ENCODE measurements around the gene PHF19. TPM values are rescaled to one million over a fixed set of nuclear protein-coding genes. Genes with fewer than 3 reads are reported as not detected.

Gene PHF19
- total RNA-seq, 1 donor from 2014 or later: 55.3 TPM

DNA sequence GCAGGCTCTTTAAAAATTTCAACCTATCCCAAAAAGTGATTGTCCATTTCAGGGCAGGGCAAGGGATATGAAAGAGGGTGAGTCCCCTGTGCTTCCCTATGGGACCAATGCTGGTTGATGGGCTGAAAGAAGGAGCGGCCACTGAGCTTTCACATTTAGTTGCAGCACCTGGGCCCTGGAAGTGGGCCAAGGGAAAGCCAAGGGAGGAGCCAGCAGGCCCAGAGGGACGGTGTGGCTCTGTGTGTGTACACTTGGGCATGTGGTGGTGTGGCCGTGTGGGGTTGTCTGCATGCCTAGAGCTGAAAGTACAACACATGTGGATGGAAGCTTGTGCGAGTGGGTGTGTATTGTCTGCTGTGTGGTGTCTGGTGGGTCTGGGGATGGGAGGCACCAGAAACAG is 20.3 kb downstream of the PHF19 start:
- H3K9me3 Mint-ChIP-seq: no peaks in the 10 kb centered on the region
- H3K27me3 Mint-ChIP-seq: no peaks in the 10 kb centered on the region
- POLR2A ChIA-PET: no interaction called here
- H3K4me1 Mint-ChIP-seq: peaks cover 3% of the 10 kb centered on the region
- TF ChIP-seq, protein P1, sequence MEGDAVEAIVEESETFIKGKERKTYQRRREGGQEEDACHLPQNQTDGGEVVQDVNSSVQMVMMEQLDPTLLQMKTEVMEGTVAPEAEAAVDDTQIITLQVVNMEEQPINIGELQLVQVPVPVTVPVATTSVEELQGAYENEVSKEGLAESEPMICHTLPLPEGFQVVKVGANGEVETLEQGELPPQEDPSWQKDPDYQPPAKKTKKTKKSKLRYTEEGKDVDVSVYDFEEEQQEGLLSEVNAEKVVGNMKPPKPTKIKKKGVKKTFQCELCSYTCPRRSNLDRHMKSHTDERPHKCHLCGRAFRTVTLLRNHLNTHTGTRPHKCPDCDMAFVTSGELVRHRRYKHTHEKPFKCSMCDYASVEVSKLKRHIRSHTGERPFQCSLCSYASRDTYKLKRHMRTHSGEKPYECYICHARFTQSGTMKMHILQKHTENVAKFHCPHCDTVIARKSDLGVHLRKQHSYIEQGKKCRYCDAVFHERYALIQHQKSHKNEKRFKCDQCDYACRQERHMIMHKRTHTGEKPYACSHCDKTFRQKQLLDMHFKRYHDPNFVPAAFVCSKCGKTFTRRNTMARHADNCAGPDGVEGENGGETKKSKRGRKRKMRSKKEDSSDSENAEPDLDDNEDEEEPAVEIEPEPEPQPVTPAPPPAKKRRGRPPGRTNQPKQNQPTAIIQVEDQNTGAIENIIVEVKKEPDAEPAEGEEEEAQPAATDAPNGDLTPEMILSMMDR (IDR thresholded peaks at IDR 0.05): no peak
- intact Hi-C loops (cut with micrococcal nuclease): no loop called here
- DNase-seq (no peak), ATAC-seq (ENCODE audit: low read depth) (no peak)
- H3K4me3 Mint-ChIP-seq: no peak overlapping the region
- H3K27ac Mint-ChIP-seq: no peak overlapping the region
- peaks cover 26% of the 10 kb centered on the region for H3K36me3 Mint-ChIP-seq (ENCODE audit: low read depth)
- CTCF ChIA-PET: no interaction called here

DNA sequence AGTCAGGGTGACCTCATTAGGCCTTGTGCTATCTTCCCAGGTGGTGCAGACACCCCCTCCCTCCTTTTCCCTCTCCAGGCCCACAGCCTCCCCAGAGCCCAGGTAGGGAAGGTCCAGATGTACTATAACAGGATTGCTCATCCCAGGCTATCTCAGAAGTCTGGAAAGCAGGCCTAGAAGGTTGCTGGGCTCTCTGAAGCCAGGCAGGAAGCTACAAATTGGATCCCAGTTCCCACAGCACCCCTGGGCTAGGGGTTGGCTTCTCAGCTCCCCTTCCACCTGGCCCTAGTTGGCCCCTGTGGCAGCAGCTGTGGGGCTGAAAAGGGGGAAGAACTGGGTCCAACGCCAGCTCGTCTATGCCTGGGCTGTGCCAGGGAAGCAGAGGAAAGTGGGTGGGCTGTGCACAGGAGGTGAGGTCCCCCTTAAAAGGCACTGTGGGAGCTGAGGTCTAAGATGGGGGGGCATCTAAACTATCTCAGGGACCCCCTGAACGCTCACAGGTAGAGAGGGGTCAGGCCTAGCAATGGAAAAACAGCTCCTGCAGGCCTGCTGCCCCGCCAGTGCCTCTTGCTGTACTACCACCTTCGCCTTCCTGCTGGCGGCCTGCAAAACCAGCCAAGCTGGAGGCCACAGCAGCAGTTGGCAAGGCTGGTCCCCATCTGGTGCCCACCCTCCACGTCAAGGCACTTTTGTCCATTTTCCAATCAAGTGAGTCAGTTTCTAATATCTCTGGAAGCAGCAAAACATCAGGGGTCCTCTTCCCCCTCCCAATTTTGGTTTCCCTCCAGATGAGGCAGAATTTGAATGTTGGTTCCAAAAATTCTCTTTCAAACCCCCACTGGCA is 20.9 kb downstream of the PHF19 start:
- Mint-ChIP-seq H3K4me3 (no peak overlapping the region), H3K27me3 (no peaks in the 10 kb centered on the region), H3K4me1 (peaks cover 3% of the 10 kb centered on the region), H3K9me3 (no peaks in the 10 kb centered on the region), H3K27ac (no peak overlapping the region), H3K36me3 (ENCODE audit: low read depth) (peaks cover 24% of the 10 kb centered on the region)
- ATAC-seq (ENCODE audit: low read depth) (no peak), DNase-seq (no peak)
- ChIA-PET CTCF (no interaction called here), POLR2A (no interaction called here)
- TF ChIP-seq, protein P1 (IDR thresholded peaks at IDR 0.05): no peak
- intact Hi-C loops (cut with micrococcal nuclease): no loop called here

DNA sequence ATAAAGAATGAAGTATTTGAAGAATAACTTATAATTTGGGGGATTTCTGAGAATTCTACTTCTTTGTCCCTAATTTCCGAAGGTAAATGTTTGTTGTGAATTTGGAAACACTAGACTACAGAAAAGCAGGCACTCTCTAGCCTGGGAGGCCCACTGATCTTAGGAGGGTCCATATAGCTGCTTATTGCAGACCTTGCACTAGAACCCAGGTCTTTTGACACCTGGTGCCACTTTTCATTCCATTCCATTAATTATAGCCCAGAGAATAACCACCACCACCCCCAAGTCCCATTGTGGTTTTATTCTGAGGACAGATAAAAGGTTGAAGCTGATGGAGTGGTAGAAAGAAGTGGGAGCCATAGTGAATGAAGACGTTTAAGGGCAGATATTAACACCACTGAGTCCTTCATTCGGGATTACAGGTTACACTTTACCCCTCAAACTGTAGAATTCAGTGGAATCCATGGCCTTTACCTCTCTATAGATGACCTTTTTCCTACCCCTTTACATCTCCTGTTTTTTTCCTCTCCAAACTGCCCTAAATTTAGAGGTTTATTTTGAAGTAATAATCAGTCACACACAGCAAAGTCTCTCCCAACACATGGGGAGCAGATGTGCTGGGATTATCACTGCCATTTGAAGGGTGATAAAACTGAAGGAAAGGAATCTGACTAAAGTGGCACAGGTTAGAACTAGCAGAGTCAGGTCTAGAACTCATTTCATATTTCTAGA is 22.2 kb downstream of the PHF19 start:
- DNase-seq: no peak
- Mint-ChIP-seq H3K27me3 (no peaks in the 10 kb centered on the region), H3K9me3 (no peaks in the 10 kb centered on the region), H3K4me3 (no peak overlapping the region), H3K27ac (no peak overlapping the region), H3K36me3 (ENCODE audit: low read depth) (peaks cover 12% of the 10 kb centered on the region), H3K4me1 (peaks cover 3% of the 10 kb centered on the region)
- no peak for ATAC-seq (ENCODE audit: low read depth)
- ChIA-PET CTCF (no interaction called here), POLR2A (interaction anchor here (0.5 kb wide), 1 partner anchor 274 kb away, joined by 3 read pairs; no protein-coding TSS in a partner anchor)
- TF ChIP-seq, protein P1 (IDR thresholded peaks at IDR 0.05): no peak
- intact Hi-C loops (cut with micrococcal nuclease): no loop called here

DNA sequence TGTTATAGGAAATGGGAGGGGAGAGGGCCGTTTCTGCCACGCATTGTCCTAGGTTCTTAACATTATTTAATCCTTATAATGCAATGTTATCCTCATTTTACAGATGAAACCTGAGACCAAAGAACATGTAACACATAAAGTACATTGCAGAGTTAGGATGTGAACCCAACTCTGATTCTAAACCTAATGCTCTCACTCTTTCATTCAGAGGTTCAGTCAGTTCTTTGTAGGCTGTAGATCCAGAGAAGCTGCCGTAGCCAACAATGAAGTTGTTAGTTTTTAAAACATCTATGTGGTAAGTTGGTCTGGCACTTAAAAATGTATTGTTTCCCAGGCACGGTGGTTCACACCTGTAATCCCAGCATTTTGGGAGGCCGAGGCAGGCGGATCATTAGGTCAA is 23.8 kb downstream of the PHF19 start:
- H3K36me3 Mint-ChIP-seq (ENCODE audit: low read depth): peaks cover 7% of the 10 kb centered on the region
- TF ChIP-seq, protein P1 (IDR thresholded peaks at IDR 0.05): no peak
- H3K27me3 Mint-ChIP-seq: no peaks in the 10 kb centered on the region
- ATAC-seq (ENCODE audit: low read depth) (no peak), DNase-seq (no peak)
- H3K27ac Mint-ChIP-seq: no peak overlapping the region
- CTCF ChIA-PET: no interaction called here
- intact Hi-C loops (cut with micrococcal nuclease): no loop called here
- no peak overlapping the region for H3K4me3 Mint-ChIP-seq
- no peaks in the 10 kb centered on the region for H3K4me1 Mint-ChIP-seq
- no peaks in the 10 kb centered on the region for H3K9me3 Mint-ChIP-seq
- POLR2A ChIA-PET: no interaction called here

DNA sequence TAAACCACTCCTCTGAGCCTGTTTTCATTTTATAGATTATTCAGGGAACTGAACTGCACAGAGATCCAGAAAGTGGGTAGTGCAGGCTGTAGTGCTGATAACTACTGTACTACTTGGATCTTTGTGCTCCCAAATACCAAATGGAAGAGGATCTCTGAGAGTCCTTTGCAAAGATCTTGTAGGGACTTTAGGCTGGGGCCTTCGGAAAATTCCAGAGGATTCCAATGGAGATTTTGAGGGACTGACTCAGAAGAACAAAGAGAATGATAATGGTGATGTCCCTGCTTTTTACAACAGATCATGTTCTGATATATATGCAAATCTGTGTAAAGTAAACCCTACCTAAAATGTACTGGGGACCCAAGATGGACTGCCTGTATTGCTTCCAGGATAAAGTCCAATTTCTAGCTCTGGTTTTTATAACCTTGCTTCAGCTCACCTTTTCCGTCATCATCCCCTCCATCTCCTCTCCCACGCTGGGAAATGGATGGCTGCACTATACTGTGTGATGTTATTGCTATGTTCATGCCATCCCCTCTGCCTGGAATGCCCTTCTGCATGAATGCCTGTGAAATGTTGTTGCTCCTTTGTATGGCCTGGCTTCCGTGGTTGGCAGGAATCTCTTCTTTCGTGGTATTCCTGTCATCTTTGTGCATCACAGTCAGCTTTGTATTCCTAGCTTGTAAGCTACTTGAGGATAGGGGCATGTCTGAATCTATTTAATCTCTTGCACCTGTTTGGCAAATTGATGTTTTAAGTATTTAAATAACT is 24.6 kb downstream of the PHF19 start:
- ATAC-seq (ENCODE audit: low read depth): no peak
- H3K4me3 Mint-ChIP-seq: no peak overlapping the region
- no peaks in the 10 kb centered on the region for H3K9me3 Mint-ChIP-seq
- DNase-seq: no peak
- ChIA-PET CTCF (no interaction called here), POLR2A (no interaction called here)
- TF ChIP-seq, protein P1 (IDR thresholded peaks at IDR 0.05): no peak
- no peak overlapping the region for H3K27ac Mint-ChIP-seq
- H3K27me3 Mint-ChIP-seq: no peaks in the 10 kb centered on the region
- intact Hi-C loops (cut with micrococcal nuclease): no loop called here
- H3K36me3 Mint-ChIP-seq (ENCODE audit: low read depth): peaks cover 1% of the 10 kb centered on the region
- H3K4me1 Mint-ChIP-seq: no peaks in the 10 kb centered on the region

Measured in activated B cell treated with CpG ODN at 0.5 μM for 24 hours (primary cell).